Fibroblast of villous mesenchyme (primary cell): ENCODE data around the gene MAPKAP1. TPM values are rescaled to one million over a fixed set of nuclear protein-coding genes. Genes with fewer than 3 reads are reported as not detected.

Source experiments
- DNase-seq: peaks from one replicate; pipeline ENCODE4 v3.0.0-alpha.2; 2010; ENCODE audit warnings: low read depth
- H3K4me3 ChIP-seq: 2 replicates; pipeline ENCODE4 v1.5.1; 2011; ENCODE audit warnings: low read depth, mild to moderate bottlenecking, low read length
- CTCF ChIP-seq: IDR thresholded peaks from 2 replicates; pipeline ENCODE4 v1.5.1; 2012; ENCODE audit warnings: low read depth, mild to moderate bottlenecking, low read length; ENCODE audit not compliant: insufficient read depth
- total RNA-seq: library from RNA; depleted of rRNA; stranded (reverse); fragments of >200 nt; gene quantifications from 2 replicates; pipeline ENCODE4 v1.2.3, GENCODE V29; 2012

MAPKAP1 gene
- total RNA-seq, 1 donor = 92.0 TPM

GRCh38 chr9:125515983-125516940 lies 190.7 kb downstream of the MAPKAP1 start:
- DNase-seq = no peak
- TF ChIP-seq CTCF = no peak
- H3K4me3 ChIP-seq = no peak overlapping the region

- no peak for TF ChIP-seq CTCF
- DNase-seq = no peak
- H3K4me3 ChIP-seq = no peak overlapping the region
Measured at GRCh38 chr9:125515281-125515680, 191.7 kb downstream of the MAPKAP1 start.

GRCh38 chr9:125514468-125514867 lies 192.5 kb downstream of the MAPKAP1 start:
- TF ChIP-seq CTCF = no peak
- no peak overlapping the region for H3K4me3 ChIP-seq
- DNase-seq = no peak

GRCh38 chr9:125513668-125514413 lies 193.2 kb downstream of the MAPKAP1 start:
- DNase-seq = peak; percentile 92
- TF ChIP-seq CTCF = no peak
- peak overlapping the region; percentile 49 for H3K4me3 ChIP-seq

- DNase-seq = no peak
- peak overlapping the region; percentile 49 for H3K4me3 ChIP-seq
- TF ChIP-seq CTCF = no peak
Measured at GRCh38 chr9:125513303-125513667, 193.7 kb downstream of the MAPKAP1 start.

- H3K4me3 ChIP-seq = peak overlapping the region; percentile 5
- no peak for TF ChIP-seq CTCF
- peak; percentile 90 for DNase-seq
Measured at GRCh38 chr9:125511789-125512660, 195.0 kb downstream of the MAPKAP1 start.
